Prostate gland (tissue), 2 donors: Measurements from ENCODE around the gene SKIC8. TPM values are rescaled to one million over a fixed set of nuclear protein-coding genes. Genes with fewer than 3 reads are reported as not detected.

Experiments used
- DNase-seq: peaks from one replicate; pipeline ENCODE4 v3.0.0-alpha.2; 2019; ENCODE audit warnings: low spot score
- H3K27ac ChIP-seq, 2 donors: fragments of 200-600 bp; sonication (generic); 2 replicates each; pipeline ENCODE4 v1.5.1; 2017 to 2019
- H3K27me3 ChIP-seq: fragments of 200-600 bp; sonication (generic); replicated peaks from 2 replicates; pipeline ENCODE4 v1.5.1; 2019; ENCODE audit not compliant: insufficient read depth
- H3K36me3 ChIP-seq, 2 donors: fragments of 200-600 bp; sonication (generic); 1 replicate in 1 of 2; 2 replicates in 1 of 2; pipeline versions ENCODE4 v1.5.1 to v1.8.1; 2017 to 2019
- H3K4me1 ChIP-seq: fragments of 200-600 bp; sonication (generic); replicated peaks from 2 replicates; pipeline ENCODE4 v1.5.1; 2019
- H3K4me3 ChIP-seq, 2 donors: fragments of 200-600 bp; sonication (generic); 2 replicates each; pipeline ENCODE4 v1.5.1; 2017 to 2019
- H3K9me3 ChIP-seq: fragments of 200-600 bp; sonication (generic); 2 replicates; pipeline ENCODE4 v1.5.1; 2017
- CTCF ChIP-seq, 4 experiments: fragments of 200-600 bp in 2 of 4; fragments of 450-650 bp in 2 of 4; sonication (generic) in 2 of 4; IDR thresholded peaks; 1 replicate in 3 of 4; 2 replicates in 1 of 4; pipeline ENCODE4 v1.5.1; 2016 to 2019; ENCODE audit warnings: antibody characterized with exemption in 4 of 4, mild to moderate bottlenecking in 2 of 4, moderate library complexity in 2 of 4
- POLR2A ChIP-seq: fragments of 450-650 bp; IDR thresholded peaks from one replicate; pipeline ENCODE4 v1.6.1; 2016; ENCODE audit warnings: antibody characterized with exemption, mild to moderate bottlenecking
- POLR2AphosphoS5 ChIP-seq: sonication (generic); formaldehyde crosslinking; IDR thresholded peaks from one replicate; pipeline ENCODE4 v1.6.1; 2017; ENCODE audit warnings: antibody characterized with exemption
- WGBS: methylation state at CpG from one replicate; pipeline ENCODE4 v1.1.5; 2018; 5-methylcytosine and 5-hydroxymethylcytosine counted together
- intact Hi-C: fragments of 100-400 bp; cut with DNase I; formaldehyde crosslinking; loops from one replicate; pipeline ENCODE4 v1.14.2; 2022
- total RNA-seq, 2 donors: library from RNA; depleted of rRNA; stranded (reverse); fragments of >200 nt; gene quantifications; one replicate each; pipeline ENCODE4 v1.1.0, GENCODE V29; 2016

Gene SKIC8
- total RNA-seq, 2 donors from 2014 or later, result 58.1 to 109 TPM

GRCh38 chr15:78244101-78244500 is 55.3 kb downstream of the SKIC8 start:
- WGBS, result 80% methylated on average over 6 of the region's 6 CpGs
- intact Hi-C loops, result loop anchor here (5.0 to 10.0 kb wide), 3 partner anchors 67 to 279 kb away; partner anchors contain the start of gene CIB2
- Histone ChIP-seq H3K27ac (no peak overlapping the region), H3K27me3 (no peaks in the 10 kb centered on the region), H3K4me1 (no peaks in the 10 kb centered on the region), H3K9me3 (no peaks in the 10 kb centered on the region), H3K36me3 (no peaks in the 10 kb centered on the region), H3K4me3 (no peak overlapping the region)
- TF ChIP-seq POLR2A (no peak), POLR2AphosphoS5 (no peak), CTCF (IDR thresholded peaks at IDR 0.05) (no peak)
- no peak for DNase-seq

GRCh38 chr15:78243491-78243941 is 55.9 kb downstream of the SKIC8 start:
- WGBS, result 17% methylated on average over 6 of the region's 6 CpGs
- H3K36me3 ChIP-seq, result no peaks in the 10 kb centered on the region
- intact Hi-C loops, result loop anchor here (5.0 to 10.0 kb wide), 3 partner anchors 66 to 279 kb away; partner anchors contain the start of gene CIB2

GRCh38 chr15:78243058-78243457 is 56.4 kb downstream of the SKIC8 start:
- intact Hi-C loops, result loop anchor here (5.0 to 10.0 kb wide), 3 partner anchors 66 to 278 kb away; partner anchors contain the start of gene CIB2

More at GRCh38 chr15:78243491-78243941, 55.9 kb downstream of the SKIC8 start:
- H3K4me3 ChIP-seq, result no peak overlapping the region
- H3K27me3 ChIP-seq, result no peaks in the 10 kb centered on the region
- H3K9me3 ChIP-seq, result no peaks in the 10 kb centered on the region
- no peaks in the 10 kb centered on the region for H3K4me1 ChIP-seq
- peak; percentile 28 for DNase-seq
- no peak overlapping the region for H3K27ac ChIP-seq
- TF ChIP-seq POLR2AphosphoS5 (no peak), CTCF (IDR thresholded peaks at IDR 0.05) (no peak), POLR2A (no peak)

GRCh38 chr15:78242128-78242527 is 57.3 kb downstream of the SKIC8 start:
- DNase-seq, result no peak
- no peak overlapping the region for H3K27ac ChIP-seq
- 72% methylated on average over 5 of the region's 5 CpGs for WGBS
- intact Hi-C loops, result loop anchor here (5.0 to 10.0 kb wide), 3 partner anchors 65 to 277 kb away; partner anchors contain the start of gene CIB2
- H3K36me3 ChIP-seq, result no peaks in the 10 kb centered on the region
- TF ChIP-seq POLR2A, result no peak
- peak in 1 of 4 experiments; percentile 17 for TF ChIP-seq CTCF (IDR thresholded peaks at IDR 0.05)
- no peak for TF ChIP-seq POLR2AphosphoS5
- no peaks in the 10 kb centered on the region for H3K27me3 ChIP-seq
- no peaks in the 10 kb centered on the region for H3K4me1 ChIP-seq
- H3K9me3 ChIP-seq, result no peaks in the 10 kb centered on the region
- no peak overlapping the region for H3K4me3 ChIP-seq

More at GRCh38 chr15:78243058-78243457, 56.4 kb downstream of the SKIC8 start:
- no peaks in the 10 kb centered on the region for H3K4me1 ChIP-seq
- no peak for TF ChIP-seq CTCF (IDR thresholded peaks at IDR 0.05)
- no peak overlapping the region for H3K4me3 ChIP-seq
- 87% methylated on average over 6 of the region's 6 CpGs for WGBS
- H3K9me3 ChIP-seq, result no peaks in the 10 kb centered on the region
- H3K36me3 ChIP-seq, result no peaks in the 10 kb centered on the region
- no peak for DNase-seq
- no peak overlapping the region for H3K27ac ChIP-seq
- H3K27me3 ChIP-seq, result no peaks in the 10 kb centered on the region

GRCh38 chr15:78241017-78241416 is 58.4 kb downstream of the SKIC8 start:
- Histone ChIP-seq H3K27me3 (no peaks in the 10 kb centered on the region), H3K27ac (no peak overlapping the region), H3K4me3 (no peak overlapping the region), H3K9me3 (no peaks in the 10 kb centered on the region), H3K4me1 (no peaks in the 10 kb centered on the region), H3K36me3 (no peaks in the 10 kb centered on the region)
- no peak for TF ChIP-seq POLR2AphosphoS5
- TF ChIP-seq CTCF (IDR thresholded peaks at IDR 0.05), result peak; percentile 76 to 91 (median 88)
- no peak for TF ChIP-seq POLR2A
- peak; percentile 82 for DNase-seq
- WGBS, result 17% methylated on average over 11 of the region's 12 CpGs
- intact Hi-C loops, result loop anchor here (1.0 to 10.0 kb wide), 4 partner anchors 64 to 276 kb away; partner anchors contain the start of gene CIB2
